Measurements from ENCODE around the gene NKIRAS1. TPM values are rescaled to one million over a fixed set of nuclear protein-coding genes. Genes with fewer than 3 reads are reported as not detected.
"Not testable (repeated sequence)": the region's sequence is repeated elsewhere in the genome, so short reads cannot be mapped to it uniquely, and the experiment has no call there.

NKIRAS1 gene
- total RNA-seq, 1 experiment from 2014 or later = 6.8 TPM

DNA sequence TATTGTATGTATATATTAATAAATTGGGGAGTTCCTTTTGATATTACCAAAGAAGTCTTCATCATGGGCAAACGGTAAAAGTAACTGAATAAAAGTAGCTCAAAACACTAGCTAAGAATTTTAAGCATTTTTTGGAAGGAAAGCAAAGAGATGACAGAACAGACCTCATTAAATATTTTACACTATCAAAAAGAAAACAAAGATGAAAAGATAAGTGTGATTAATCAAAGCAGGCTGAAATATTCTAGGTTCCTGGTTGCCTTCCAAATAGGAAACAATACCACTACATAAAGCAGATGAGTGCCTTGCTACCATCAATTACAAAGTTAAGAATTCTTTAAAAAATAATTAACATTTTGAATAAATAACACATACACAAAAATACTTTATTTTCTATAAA is 3.6 kb downstream of the NKIRAS1 start:
- DNase-seq (ENCODE audit: unreplicated experiment) = no peak
- TF ChIP-seq, protein P1, sequence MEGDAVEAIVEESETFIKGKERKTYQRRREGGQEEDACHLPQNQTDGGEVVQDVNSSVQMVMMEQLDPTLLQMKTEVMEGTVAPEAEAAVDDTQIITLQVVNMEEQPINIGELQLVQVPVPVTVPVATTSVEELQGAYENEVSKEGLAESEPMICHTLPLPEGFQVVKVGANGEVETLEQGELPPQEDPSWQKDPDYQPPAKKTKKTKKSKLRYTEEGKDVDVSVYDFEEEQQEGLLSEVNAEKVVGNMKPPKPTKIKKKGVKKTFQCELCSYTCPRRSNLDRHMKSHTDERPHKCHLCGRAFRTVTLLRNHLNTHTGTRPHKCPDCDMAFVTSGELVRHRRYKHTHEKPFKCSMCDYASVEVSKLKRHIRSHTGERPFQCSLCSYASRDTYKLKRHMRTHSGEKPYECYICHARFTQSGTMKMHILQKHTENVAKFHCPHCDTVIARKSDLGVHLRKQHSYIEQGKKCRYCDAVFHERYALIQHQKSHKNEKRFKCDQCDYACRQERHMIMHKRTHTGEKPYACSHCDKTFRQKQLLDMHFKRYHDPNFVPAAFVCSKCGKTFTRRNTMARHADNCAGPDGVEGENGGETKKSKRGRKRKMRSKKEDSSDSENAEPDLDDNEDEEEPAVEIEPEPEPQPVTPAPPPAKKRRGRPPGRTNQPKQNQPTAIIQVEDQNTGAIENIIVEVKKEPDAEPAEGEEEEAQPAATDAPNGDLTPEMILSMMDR (IDR thresholded peaks at IDR 0.05; ENCODE audit: unreplicated experiment) = no peak
- ChIA-PET POLR2A (interaction anchor here (0.6 to 13.1 kb wide), 2 partner anchors 34 to 819 kb away, joined by 5 to 234 read pairs; partner anchors contain the start of gene NR1D2), CTCF (no interaction called here)
- Mint-ChIP-seq H3K9me3 (ENCODE audit: unreplicated experiment) (no peaks in the 10 kb centered on the region), H3K4me3 (ENCODE audit: unreplicated experiment) (no peak overlapping the region), H3K27ac (ENCODE audit: low read depth, unreplicated experiment) (no peak overlapping the region), H3K27me3 (ENCODE audit: insufficient read depth, unreplicated experiment) (no peaks in the 10 kb centered on the region), H3K36me3 (ENCODE audit: insufficient read depth, unreplicated experiment) (peaks cover 51% of the 10 kb centered on the region), H3K4me1 (ENCODE audit: insufficient read depth, unreplicated experiment) (peaks cover 22% of the 10 kb centered on the region)
- BruUV-seq (replicated peaks) = no TSS peak
- intact Hi-C loops (cut with micrococcal nuclease) = no loop called here

DNA sequence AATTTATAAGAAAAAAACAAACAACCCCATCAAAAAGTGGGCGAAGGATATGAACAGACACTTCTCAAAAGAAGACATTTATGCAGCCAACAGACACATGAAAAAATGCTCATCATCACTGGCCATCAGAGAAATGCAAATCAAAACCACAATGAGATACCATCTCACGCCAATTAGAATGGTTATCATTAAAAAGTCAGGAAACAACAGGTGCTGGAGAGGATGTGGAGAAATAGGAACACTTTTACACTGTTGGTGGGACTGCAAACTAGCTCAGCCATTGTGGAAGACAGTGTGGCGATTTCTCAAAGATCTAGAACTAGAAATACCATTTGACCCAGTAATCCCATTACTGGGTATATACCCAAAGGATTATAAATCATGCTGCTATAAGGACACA is 4.5 kb downstream of the NKIRAS1 start:
- DNase-seq (ENCODE audit: unreplicated experiment); intact Hi-C loops (cut with micrococcal nuclease); H3K4me3 Mint-ChIP-seq (ENCODE audit: unreplicated experiment); CTCF ChIA-PET; H3K9me3 Mint-ChIP-seq (ENCODE audit: unreplicated experiment); BruUV-seq (replicated peaks); H3K27ac Mint-ChIP-seq (ENCODE audit: low read depth, unreplicated experiment); POLR2A ChIA-PET; H3K27me3 Mint-ChIP-seq (ENCODE audit: insufficient read depth, unreplicated experiment): not testable (repeated sequence)
- Mint-ChIP-seq H3K4me1 (ENCODE audit: insufficient read depth, unreplicated experiment) (peaks cover 22% of the 10 kb centered on the region), H3K36me3 (ENCODE audit: insufficient read depth, unreplicated experiment) (peaks cover 48% of the 10 kb centered on the region)

DNA sequence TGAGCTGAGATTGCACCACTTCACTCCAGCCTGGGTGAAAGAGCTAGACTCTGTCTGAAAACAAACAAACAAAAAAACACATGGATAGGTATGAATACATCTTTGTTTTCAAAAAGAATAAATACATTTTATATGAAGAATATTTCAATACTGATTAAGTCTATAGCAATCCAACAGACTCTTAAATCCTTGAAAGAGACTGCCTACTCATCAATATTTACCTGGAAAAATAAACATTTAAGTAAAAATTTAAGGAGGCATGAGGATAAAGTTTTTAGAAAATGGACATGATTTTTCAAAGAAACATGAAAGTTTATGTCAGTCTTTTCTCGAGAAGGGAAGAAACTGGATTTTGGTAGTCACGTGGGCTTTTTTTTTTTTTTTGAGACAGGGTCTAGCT is 5.4 kb downstream of the NKIRAS1 start:
- ChIA-PET POLR2A (interaction anchor here (0.8 kb wide), 1 partner anchor 336 kb away, joined by 4 read pairs; no protein-coding TSS in a partner anchor), CTCF (no interaction called here)
- BruUV-seq (replicated peaks) = no TSS peak
- Mint-ChIP-seq H3K27ac (ENCODE audit: low read depth, unreplicated experiment) (no peak overlapping the region), H3K4me1 (ENCODE audit: insufficient read depth, unreplicated experiment) (peaks cover 22% of the 10 kb centered on the region), H3K27me3 (ENCODE audit: insufficient read depth, unreplicated experiment) (no peaks in the 10 kb centered on the region), H3K4me3 (ENCODE audit: unreplicated experiment) (no peak overlapping the region), H3K36me3 (ENCODE audit: insufficient read depth, unreplicated experiment) (peaks cover 47% of the 10 kb centered on the region), H3K9me3 (ENCODE audit: unreplicated experiment) (no peaks in the 10 kb centered on the region)
- intact Hi-C loops (cut with micrococcal nuclease) = no loop called here
- TF ChIP-seq, protein P1 (IDR thresholded peaks at IDR 0.05; ENCODE audit: unreplicated experiment) = no peak
- DNase-seq (ENCODE audit: unreplicated experiment) = no peak

DNA sequence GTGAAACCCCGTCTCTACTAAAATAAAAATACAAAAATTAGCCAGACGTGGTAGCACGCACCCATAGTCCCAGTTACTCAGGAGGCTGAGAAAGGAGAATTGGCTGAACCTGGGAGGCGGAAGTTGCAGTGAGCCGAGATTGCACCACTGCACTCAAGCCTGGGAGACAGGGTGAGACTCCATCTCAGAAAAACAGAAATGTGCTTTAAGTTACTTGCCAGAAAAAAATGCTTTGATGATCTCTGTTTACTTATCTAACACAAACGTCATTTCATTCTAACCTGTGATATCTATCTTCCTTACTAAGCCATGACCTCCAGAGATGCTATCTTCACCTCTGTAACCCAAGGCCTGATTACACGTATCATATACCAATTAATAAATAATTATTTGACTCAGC is 7.4 kb downstream of the NKIRAS1 start:
- intact Hi-C loops (cut with micrococcal nuclease) = no loop called here
- Mint-ChIP-seq H3K4me1 (ENCODE audit: insufficient read depth, unreplicated experiment) (peaks cover 11% of the 10 kb centered on the region), H3K27ac (ENCODE audit: low read depth, unreplicated experiment) (no peak overlapping the region), H3K9me3 (ENCODE audit: unreplicated experiment) (no peaks in the 10 kb centered on the region), H3K36me3 (ENCODE audit: insufficient read depth, unreplicated experiment) (peaks cover 63% of the 10 kb centered on the region), H3K27me3 (ENCODE audit: insufficient read depth, unreplicated experiment) (no peaks in the 10 kb centered on the region), H3K4me3 (ENCODE audit: unreplicated experiment) (no peak overlapping the region)
- TF ChIP-seq, protein P1 (IDR thresholded peaks at IDR 0.05; ENCODE audit: unreplicated experiment) = no peak
- CTCF ChIA-PET = interaction anchor here (0.7 kb wide), 1 partner anchor 1714 kb away, joined by 5 read pairs; no protein-coding TSS in a partner anchor
- POLR2A ChIA-PET = no interaction called here
- BruUV-seq (replicated peaks) = no TSS peak
- no peak for DNase-seq (ENCODE audit: unreplicated experiment)

DNA sequence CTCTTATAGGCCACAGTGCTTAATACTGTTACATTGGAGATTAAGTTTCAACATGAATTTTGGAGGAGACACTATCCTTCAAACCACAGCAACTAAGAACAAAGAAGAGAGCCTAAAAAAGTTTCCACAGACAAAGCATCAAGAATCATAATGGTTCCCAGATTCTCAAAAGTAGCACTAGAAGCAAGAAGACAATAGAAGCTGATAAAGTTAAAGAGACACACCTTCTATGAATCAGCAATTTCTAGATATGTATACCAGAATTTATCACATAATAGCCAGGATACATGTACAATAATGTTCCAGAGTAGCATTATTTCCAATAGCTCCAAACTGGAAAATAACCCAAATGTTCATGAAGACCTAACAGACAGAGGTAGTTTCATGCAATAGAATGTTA is 12.2 kb downstream of the NKIRAS1 start:
- Mint-ChIP-seq H3K27ac (ENCODE audit: low read depth, unreplicated experiment) (no peak overlapping the region), H3K4me1 (ENCODE audit: insufficient read depth, unreplicated experiment) (peaks cover 6% of the 10 kb centered on the region), H3K4me3 (ENCODE audit: unreplicated experiment) (no peak overlapping the region), H3K36me3 (ENCODE audit: insufficient read depth, unreplicated experiment) (peaks cover 73% of the 10 kb centered on the region), H3K9me3 (ENCODE audit: unreplicated experiment) (no peaks in the 10 kb centered on the region), H3K27me3 (ENCODE audit: insufficient read depth, unreplicated experiment) (no peaks in the 10 kb centered on the region)
- POLR2A ChIA-PET = interaction anchor here (0.8 to 1.2 kb wide), 4 partner anchors 12 to 73 kb away, joined by 3 to 4 read pairs (median 4); partner anchors contain the start of genes NKIRAS1 and RPL15
- intact Hi-C loops (cut with micrococcal nuclease) = no loop called here
- no TSS peak for BruUV-seq (replicated peaks)
- TF ChIP-seq, protein P1 (IDR thresholded peaks at IDR 0.05; ENCODE audit: unreplicated experiment) = no peak
- CTCF ChIA-PET = interaction anchor here (0.7 to 1.0 kb wide), 2 partner anchors 15 to 144 kb away, joined by 3 read pairs; no protein-coding TSS in a partner anchor
- DNase-seq (ENCODE audit: unreplicated experiment) = no peak

Data from MCF 10A (cell line).